NCI-H460 (cell line): Measurements from ENCODE around the gene MDM1. TPM values are rescaled to one million over a fixed set of nuclear protein-coding genes. Genes with fewer than 3 reads are reported as not detected.

Experiments
- DNase-seq: peaks from one replicate; pipeline ENCODE4 v3.0.0-alpha.2; 2016; ENCODE audit warnings: low read depth; ENCODE audit errors: extremely low read depth
- polyA plus RNA-seq: library from polyadenylated mRNA; depleted of rRNA; stranded (reverse); fragments of >200 nt; gene quantifications from 2 replicates; pipeline ENCODE4 v1.2.3, GENCODE V29; 2014; cell fraction: nucleus; rRNA removed
- total RNA-seq: library from RNA; depleted of rRNA; stranded (reverse); fragments of >200 nt; shearing (Covaris generic); gene quantifications from 2 replicates; pipeline ENCODE4 v1.2.3, GENCODE V29; 2014; rRNA removed

MDM1 gene, protein sequence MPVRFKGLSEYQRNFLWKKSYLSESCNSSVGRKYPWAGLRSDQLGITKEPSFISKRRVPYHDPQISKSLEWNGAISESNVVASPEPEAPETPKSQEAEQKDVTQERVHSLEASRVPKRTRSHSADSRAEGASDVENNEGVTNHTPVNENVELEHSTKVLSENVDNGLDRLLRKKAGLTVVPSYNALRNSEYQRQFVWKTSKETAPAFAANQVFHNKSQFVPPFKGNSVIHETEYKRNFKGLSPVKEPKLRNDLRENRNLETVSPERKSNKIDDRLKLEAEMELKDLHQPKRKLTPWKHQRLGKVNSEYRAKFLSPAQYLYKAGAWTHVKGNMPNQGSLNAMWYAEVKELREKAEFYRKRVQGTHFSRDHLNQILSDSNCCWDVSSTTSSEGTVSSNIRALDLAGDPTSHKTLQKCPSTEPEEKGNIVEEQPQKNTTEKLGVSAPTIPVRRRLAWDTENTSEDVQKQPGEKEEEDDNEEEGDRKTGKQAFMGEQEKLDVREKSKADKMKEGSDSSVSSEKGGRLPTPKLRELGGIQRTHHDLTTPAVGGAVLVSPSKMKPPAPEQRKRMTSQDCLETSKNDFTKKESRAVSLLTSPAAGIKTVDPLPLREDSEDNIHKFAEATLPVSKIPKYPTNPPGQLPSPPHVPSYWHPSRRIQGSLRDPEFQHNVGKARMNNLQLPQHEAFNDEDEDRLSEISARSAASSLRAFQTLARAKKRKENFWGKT
- total RNA-seq = 15.0 and 16.9 TPM in 2 replicates
- 28.5 and 66.5 TPM in 2 replicates for polyA plus RNA-seq

DNA sequence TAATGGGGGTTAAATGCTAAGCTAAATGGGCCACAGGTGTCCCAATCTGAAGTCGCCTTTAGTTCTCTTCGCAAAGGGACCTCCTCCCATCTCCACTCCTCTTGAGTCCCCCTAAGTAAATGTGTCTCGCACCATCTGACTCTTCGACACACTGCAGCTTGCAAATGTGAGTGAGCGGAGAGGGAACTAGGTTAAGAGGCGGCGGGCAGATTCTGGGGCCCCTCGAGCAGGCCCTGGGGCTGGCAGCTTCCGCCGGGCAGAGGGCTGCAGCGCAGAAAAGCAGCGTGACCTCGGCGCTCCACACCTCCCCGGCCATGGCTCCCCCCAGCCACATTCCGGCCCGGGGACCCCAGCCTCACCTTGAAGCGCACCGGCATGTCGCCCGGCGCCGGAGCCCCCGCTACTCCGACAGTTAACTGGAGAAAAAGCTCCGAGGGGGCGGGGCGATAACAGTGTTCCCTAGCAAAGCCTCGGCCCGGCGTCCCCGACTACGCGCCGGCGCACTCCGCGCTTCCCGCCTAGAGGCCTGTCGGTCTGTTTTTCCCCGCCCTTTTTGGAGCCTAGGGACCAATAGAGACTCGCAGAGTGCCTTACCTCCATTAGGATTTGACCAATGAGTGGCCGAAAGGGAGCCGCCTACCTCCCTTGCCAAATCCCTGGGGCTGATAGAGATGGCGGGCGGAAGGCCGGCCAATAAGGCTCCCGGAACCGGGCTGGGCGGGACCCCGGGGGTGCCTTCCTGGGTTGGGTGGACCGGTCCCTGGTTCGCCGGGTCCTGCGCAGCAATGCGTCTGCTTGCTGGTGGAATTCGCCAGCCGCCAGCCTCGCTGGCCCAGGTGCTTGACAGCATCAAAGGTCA is at the start of gene MDM1:
MDM1 (minus strand) TSS at position 494 of the 859 bp plus-strand sequence; CDS start at position 377, 117 bp downstream.
- DNase-seq = peak; percentile 98

DNA sequence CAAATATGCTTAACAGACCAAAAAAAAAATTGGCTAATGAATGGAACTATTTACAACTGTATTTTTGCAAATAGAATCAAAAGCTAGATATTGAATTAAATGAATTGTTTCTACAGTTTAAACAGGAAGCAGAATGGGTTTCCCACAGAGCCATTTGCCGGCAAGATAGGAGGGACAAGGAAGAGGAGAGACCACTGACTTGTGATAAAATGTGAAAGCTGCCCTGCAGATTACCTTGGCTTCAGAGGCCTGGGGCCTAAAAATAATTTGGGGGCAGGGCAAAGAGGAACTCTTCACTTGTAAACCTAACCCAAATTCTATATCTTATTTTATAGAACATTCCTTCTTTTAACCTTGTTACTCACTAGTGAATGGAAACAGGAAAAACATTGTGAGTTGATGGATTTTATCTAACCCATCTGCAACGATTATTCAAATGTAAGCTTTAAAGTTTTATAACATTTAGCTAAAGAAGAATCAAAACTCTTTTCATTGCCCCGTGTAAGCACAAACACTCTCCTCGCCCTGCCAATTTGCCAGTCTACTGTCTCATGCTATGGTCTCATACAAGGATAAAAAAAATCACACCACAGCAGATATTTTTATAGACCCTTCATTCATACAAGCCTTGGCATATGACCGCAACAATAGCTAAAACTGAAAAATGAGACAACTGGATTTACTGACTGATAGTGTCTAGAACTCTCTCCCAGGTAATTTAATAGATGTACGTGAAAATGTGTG is 49.5 kb upstream of the MDM1 start:
- DNase-seq = no peak

DNA sequence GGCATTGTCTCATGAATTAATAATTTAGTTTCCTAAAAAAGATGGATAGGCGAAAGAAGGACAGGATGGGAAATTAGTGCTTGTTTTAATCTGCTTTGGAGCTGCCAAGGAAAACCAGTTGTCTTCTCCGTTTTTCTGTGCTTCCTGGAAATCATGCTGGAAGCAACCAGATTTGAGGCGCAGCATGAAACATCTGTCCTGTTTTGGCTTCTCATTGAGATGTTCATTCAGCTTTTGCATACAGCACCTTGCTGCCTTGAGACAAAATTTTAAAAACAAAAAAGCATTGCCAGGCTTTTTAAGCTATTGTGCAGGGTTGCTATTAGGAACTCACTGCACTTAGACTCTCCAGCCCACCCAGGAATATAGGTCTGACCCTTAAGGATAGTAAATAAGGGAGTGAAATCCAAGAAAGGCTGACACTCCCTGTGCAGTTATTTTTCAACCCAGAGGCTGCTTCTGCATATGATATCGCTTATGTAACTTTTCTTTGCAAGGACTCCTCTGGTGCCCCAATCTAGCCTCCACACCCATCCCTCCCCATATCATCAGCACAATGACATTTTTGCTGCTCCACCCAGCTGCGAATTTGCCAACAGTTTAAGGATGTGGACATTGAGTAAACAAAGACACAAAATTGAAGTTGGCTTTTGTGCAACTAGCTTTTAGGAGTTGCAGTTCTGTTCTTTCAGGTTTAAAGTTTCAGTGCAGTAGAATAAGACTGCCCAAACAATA is 46.9 kb upstream of the MDM1 start:
- no peak for DNase-seq

DNA sequence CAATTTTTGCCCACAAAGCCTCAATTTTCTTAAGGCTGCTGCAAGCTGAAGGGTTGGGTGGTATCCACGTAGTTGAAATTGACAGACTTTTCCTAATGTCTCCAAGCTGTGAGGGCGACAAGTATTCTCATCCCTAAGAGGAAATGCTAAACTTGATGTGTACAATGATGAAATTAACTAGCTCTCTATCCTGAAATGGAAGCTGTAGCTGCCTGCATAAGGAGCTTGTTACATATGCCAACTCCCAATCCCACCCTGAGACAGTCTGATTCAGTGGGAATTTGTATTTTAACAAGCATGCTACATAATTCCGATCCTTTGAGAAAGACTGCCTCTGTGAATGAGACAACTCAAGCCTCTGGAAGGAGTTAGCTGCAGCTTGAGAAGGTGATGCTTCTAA is 45.7 kb upstream of the MDM1 start:
- DNase-seq = no peak

DNA sequence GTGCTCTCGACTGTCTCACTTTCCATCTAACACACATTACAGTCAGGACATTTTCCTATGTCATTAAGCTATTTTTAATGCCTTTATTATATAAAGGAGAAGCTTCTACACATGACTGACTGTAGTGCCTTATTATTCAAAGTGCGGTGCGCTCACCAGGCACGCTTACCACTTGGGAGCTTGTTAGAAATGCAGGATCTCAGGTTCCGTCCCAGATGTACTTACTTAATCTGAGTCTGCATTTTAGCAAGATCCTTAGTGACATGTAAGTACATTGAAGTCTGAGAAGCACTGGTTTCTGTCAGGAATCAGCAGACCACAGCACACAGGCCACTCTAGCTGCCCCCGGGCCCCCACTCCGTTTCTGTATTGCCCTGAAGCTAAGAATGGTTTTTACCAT is 44.7 kb upstream of the MDM1 start:
- DNase-seq = no peak

DNA sequence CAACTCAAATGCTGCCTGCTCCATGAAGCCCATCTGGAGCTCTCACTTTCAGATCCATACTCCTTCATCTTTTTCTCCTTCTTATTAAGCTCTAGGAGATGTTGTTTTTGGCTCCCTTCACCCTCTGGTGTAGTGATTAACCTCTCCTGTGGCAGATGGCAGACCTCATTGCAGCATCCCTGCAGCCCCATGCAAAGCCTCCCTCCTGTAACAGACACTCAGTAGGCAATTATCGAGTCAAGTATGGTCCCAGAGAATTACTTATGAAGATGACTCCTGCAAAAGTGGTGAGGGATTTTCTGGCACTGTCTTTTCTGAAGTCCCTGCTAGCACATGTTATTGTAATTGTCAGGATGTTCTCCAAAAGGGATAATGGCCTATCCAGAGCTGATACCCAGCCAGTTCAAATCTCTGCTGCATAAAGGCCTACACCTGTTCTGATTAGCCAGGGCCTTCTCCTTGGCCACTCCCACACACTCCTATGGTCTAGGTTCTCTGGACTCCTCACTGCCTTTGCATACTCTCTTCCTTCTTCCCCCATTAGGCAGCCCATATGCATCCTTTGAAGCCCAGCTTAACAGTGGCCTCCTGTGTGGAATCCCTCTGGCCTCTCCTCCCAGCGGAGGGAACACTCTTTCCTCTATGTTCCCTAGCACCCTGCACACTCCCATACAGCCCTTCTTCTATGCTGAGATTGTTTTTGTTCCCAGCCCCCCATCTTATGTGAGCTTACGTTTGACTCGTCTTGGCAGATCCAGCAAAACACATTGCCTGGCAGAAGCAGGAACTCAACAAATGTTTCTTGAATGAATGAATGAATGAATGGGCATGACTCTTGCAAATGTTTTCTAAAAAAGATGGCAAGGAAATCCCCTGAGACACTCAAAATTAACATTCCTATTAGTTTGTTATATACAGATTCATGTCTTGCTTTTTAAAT is 43.9 kb upstream of the MDM1 start:
- no peak for DNase-seq

DNA sequence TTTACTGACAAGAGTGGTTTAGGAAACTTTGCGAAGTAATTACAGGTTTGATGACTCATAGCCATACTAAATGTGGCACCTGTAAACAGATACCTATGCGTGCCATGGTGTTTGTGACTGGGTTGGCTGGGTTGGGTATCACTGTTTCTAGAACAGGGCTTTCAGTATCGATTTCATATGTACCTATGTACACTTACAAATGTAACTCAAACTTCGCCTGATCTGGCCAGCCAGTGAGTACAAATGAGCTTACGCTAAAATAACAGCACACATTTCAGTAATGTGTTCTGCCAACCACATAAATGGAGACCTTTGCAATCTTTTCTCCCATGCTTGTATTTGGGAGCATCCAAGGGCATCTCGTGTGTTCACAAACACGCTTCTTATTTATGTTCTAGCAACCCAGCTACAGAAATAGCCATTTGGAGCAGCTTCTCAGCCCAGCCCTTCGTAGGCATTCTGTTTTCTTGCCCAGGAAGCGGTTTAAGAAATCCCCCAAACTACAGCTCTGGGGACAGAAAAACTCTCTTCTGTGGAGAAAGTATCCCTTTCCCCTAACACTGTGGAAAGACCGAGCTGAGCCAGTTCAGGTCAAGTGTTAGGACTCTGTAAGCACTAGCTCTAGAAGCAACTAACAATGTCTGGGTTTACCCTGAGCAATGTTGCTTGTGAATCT is 42.3 kb upstream of the MDM1 start:
- no peak for DNase-seq

DNA sequence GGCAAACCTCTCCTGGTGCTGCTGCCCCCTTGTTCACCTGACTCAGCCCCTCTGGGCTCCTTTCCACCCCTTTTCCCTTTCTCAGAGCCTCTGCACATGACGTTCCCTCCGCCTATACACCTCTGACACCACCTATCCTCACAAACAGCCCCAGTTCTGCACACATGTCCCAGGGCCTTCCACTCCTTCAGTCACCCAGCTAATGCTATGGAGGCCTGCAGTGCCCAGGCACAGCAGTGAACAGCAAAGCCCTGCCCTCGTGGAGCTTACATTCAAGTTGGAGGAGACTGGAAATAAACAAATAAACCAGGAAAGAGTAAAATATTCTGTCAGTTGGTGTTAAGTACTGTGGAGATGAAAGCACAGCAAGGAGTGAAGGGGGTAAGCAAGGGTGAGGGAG is 38.5 kb upstream of the MDM1 start:
- no peak for DNase-seq

DNA sequence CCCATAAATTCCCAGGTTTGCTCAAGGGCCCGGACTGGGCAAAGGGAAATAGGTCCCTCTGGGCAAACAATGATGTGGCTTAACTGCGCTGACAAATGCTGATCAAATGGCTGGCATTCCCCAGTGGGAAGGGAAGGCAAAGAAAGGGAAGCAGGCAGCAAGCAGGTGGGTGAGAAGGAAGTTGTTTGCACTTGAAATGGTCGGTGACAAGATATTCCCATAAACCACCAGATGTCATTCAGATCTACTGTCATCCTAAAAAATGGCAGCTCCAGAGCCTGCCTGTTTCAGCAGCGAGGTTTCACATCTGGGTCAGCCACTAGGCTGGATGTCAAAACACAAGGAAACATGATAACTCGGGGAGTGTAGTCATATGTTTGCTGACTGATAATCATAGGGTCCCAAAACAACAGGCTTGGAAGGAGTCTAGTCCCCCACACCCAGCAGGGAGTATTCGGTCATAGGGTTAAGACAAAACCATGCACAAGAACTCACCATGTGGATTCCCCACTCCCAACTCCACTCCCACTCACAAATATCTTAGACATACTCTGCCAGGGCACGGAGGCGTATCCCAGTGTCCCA is 37.9 kb upstream of the MDM1 start:
- no peak for DNase-seq

DNA sequence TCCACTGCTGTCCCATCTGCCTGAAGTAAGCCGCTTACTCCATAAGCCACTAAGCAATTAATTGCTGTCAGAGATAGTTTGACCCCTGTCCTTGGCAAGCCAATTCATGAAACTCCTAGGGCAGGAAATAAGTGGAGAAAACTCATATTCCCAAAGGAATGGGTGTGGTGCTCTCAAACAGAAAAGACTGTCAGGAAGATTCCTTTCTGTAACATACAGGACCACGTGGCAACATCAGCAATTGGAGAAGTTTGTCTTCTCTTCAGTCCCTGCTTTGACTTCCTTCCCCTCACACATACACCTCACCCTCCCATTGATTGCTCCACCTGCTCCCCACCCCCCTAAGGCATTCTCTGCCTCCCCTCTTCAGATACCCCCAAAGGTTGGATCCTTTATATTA is 36.2 kb upstream of the MDM1 start:
- peak; percentile 24 for DNase-seq

DNA sequence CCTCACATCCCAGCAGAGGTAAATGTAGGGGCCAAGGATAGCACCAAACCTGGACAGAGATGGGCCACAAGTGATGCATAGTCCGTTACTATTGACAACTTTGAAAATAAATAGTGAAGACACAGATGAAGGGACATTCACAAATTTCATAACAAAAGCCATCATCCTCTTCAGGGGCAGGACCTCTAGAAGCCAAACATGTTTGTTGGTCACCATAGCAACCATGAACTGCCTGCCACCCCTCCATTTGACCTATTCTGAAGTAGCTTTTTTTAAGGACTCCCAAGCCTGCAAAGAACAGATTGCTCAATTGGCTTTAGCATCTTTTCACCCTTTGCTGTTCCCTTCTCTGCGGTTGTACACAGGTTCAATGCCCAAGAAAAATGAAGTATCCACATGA is 35.7 kb upstream of the MDM1 start:
- no peak for DNase-seq

DNA sequence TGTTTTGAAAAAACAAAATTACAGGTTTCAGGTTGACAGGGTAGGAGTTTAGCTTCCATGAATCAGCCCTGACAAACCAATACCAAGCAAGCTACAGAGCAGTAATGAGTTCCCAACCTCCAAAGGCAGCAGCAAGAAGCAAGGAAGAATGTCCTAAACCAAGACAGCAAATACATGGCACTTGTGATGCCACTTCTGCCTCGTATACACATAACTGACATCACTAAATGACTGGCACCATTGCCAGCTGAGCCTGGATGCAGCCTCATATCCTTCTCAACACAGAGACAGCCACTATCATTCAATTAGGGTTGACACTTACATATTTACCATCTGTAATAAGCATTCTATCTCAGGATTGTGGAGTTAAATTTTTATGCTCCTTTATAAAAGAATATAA is 35.0 kb upstream of the MDM1 start:
- DNase-seq = no peak

DNA sequence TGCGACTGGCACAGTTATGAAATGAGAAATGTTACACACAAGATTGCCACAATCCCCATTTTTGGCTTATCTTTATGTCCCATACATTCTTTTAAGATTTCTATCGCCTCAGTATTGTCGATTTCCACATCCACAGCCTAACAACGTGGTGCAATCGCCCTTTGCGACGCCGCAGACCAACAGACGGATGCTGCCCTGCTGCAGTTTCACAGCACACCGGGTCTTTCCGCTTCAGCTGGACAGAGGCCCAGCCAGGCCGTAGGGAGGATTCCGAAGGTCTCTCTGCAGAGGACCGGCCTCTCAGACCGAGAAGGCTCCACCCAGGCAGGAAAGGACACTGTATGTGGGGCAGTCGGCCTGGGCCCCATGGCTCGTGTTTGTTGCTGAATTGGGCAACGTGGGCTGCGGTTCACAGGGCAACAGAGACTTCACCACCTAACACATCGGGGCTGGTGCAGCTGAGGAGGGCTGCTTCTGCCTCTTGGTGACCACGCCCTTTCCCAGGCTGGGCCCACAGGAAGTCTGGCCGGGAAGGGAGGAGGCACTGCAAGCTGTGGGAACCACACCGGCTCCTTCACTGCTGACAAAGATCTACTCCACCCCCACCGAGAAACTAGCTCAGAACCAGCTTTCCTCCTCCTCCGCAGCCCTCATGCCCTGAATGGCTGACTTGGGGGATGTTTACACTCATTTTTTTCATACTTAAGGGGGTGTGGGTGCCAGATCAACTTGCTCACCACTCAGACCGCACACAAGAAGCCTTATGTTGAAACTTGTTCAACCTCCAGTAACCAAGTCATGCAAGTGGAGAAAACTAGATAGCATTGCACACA is 32.9 kb upstream of the MDM1 start:
- peak; percentile 92 for DNase-seq

DNA sequence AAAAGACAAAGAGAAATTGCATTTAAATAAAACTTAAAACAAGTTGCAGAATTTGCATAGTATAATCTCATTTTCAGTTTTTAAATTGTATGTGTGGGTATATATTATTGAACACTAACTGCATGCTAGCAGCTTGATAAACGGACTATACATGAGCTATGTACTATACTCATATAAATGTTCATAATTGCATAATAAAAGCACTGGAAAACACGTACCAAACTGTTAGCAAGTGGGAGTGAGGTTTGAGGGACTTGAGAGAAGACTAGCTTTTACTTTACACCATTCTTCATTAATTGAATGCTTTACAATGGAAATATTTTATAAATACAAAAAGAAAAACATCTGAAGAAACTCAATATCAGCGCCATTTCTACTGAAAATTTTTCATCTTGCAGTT is 32.2 kb upstream of the MDM1 start:
- no peak for DNase-seq

DNA sequence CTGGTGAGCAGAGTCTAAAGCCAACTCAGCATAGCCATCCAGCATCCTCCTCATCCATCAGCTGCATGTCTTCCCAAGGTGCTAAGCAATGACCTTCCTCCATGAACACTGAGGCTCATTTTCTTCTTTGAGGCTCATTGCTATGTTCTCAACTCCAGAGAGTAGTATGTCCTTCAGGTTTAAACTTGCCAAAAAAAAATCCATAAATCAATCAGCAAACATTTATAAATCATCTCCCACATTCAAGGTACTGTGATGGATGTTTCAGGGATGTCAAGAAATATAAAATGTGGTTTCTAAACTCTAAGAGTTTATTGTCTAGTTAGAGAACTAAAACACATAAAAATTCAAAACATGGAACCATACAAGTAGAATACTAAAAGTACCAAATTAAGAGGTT is 29.8 kb upstream of the MDM1 start:
- DNase-seq = no peak

DNA sequence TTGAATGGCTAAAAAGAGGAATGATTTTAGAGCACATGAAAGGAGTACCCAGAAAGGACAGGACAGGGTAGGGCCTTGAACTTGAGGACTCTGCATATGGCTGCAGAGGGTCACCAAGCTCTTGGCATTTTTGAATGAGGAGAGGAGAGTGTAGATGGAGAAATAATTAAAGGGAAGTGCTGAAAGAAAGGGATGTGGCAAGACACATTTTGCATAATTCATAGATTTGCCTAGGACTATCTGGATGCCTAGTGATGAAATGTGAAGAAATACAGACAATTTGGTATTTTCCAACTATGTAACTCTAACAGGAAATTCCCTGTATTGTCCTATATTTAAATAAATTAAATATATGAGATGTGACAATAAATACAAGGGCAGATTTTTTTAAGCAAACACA is 27.5 kb upstream of the MDM1 start:
- DNase-seq = no peak
